Measurements from ENCODE around the gene AGBL4. TPM values are rescaled to one million over a fixed set of nuclear protein-coding genes. Genes with fewer than 3 reads are reported as not detected.

Gene AGBL4
- total RNA-seq, 1 experiment from 2014 or later = not detected

DNA sequence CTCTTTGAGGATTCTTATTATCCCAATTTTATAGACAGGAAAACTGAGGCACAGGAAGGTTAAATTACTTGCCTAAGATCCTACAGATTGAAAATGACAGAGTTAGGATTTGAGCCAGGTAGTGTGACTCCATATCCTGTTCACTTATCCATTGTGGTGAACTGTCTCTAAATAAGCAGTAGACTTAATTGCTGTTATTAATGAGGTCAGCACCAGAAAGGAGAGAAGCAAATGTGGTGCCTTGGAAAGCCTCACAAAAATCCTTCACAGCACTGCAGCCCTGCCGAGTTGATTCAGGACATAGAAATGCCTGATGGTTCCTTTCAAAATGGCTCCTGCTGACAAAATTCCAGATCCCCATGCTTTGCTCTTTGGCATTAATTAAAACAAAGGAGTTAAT lies 1053.8 kb downstream of the AGBL4 start:
- intact Hi-C loops (cut with micrococcal nuclease) = no loop called here
- no peak overlapping the region for H2AFZ ChIP-seq (ENCODE audit: low read depth, low read length, poor library complexity, severe bottlenecking)
- H3K27me3 ChIP-seq (ENCODE audit: insufficient read depth, low read length) = no peaks in the 10 kb centered on the region
- no peak for DNase-seq (ENCODE audit: low read depth, low spot score)
- no peaks in the 10 kb centered on the region for H3K4me1 ChIP-seq (ENCODE audit: control insufficient read depth in 1 of 2, insufficient read depth in 2 of 2, low read length in 2 of 2)
- POLR2A ChIA-PET = no interaction called here
- BruUV-seq (replicated peaks) = no TSS peak
- RAD21 ChIA-PET (ENCODE audit: low non-redundant PET in 1 of 2, low total read pairs in 2 of 2, uncharacterized antibody in 2 of 2, unreplicated experiment in 2 of 2) = no interaction called here
- no peak for ATAC-seq
- H3K36me3 ChIP-seq (ENCODE audit: control insufficient read depth in 1 of 2, insufficient read depth in 2 of 2, low read length in 2 of 2) = no peaks in the 10 kb centered on the region
- H3K9me3 ChIP-seq (ENCODE audit: control insufficient read depth in 1 of 2, insufficient read depth in 1 of 2, low read depth in 1 of 2, low read length in 2 of 2) = no peaks in the 10 kb centered on the region
- CTCF ChIA-PET = no interaction called here
- H4K20me1 ChIP-seq (ENCODE audit: insufficient read depth) = no peaks in the 10 kb centered on the region
- H3K4me3 ChIP-seq (replicated peaks in 1 of 2; ENCODE audit: low read depth in 1 of 2, low read length in 2 of 2) = no peak overlapping the region
- H3K9me2 ChIP-seq (ENCODE audit: insufficient read depth) = no peaks in the 10 kb centered on the region
- H3K79me2 ChIP-seq (ENCODE audit: insufficient read depth, low read length) = no peaks in the 10 kb centered on the region
- TF ChIP-seq REST (IDR thresholded peaks at IDR 0.05; ENCODE audit: low read depth) (no peak), MAX (IDR thresholded peaks at IDR 0.05) (no peak), ZNF274 (IDR thresholded peaks at IDR 0.05; ENCODE audit: low read depth, low read length) (no peak), FOSL1 (IDR thresholded peaks at IDR 0.05; ENCODE audit: low read depth) (no peak), CBX3 (IDR thresholded peaks at IDR 0.05; ENCODE audit: low read depth) (no peak), ELF1 (IDR thresholded peaks at IDR 0.05; ENCODE audit: borderline replicate concordance, low read depth) (no peak), EZH2phosphoT487 (IDR thresholded peaks at IDR 0.05; ENCODE audit: borderline replicate concordance) (no peak), EZH2 (IDR thresholded peaks at IDR 0.05) (no peak), JUND (IDR thresholded peaks at IDR 0.05) (no peak), CEBPB (IDR thresholded peaks at IDR 0.05; ENCODE audit: low read depth) (no peak), CTCF (IDR thresholded peaks at IDR 0.05 in 2 of 3, conservative IDR thresholded peaks at IDR 0.05 in 1 of 3; ENCODE audit: borderline replicate concordance in 1 of 3, insufficient read depth in 1 of 3, low read depth in 2 of 3, low read length in 2 of 3) (no peak), POLR2AphosphoS5 (IDR thresholded peaks at IDR 0.05; ENCODE audit: low read depth, low read length) (no peak), SP1 (IDR thresholded peaks at IDR 0.05; ENCODE audit: low read depth) (no peak), ATF3 (IDR thresholded peaks at IDR 0.05) (no peak), SIN3A (IDR thresholded peaks at IDR 0.05; ENCODE audit: low read depth) (no peak), RAD21 (IDR thresholded peaks at IDR 0.05; ENCODE audit: low read depth) (no peak), ZFX (IDR thresholded peaks at IDR 0.05) (no peak), POLR2A (IDR thresholded peaks at IDR 0.05; ENCODE audit: borderline replicate concordance, extremely low read depth, insufficient read depth, insufficient read length) (no peak)
- TF ChIP-seq, protein P1, sequence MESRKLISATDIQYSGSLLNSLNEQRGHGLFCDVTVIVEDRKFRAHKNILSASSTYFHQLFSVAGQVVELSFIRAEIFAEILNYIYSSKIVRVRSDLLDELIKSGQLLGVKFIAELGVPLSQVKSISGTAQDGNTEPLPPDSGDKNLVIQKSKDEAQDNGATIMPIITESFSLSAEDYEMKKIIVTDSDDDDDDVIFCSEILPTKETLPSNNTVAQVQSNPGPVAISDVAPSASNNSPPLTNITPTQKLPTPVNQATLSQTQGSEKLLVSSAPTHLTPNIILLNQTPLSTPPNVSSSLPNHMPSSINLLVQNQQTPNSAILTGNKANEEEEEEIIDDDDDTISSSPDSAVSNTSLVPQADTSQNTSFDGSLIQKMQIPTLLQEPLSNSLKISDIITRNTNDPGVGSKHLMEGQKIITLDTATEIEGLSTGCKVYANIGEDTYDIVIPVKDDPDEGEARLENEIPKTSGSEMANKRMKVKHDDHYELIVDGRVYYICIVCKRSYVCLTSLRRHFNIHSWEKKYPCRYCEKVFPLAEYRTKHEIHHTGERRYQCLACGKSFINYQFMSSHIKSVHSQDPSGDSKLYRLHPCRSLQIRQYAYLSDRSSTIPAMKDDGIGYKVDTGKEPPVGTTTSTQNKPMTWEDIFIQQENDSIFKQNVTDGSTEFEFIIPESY (IDR thresholded peaks at IDR 0.05; ENCODE audit: extremely low read depth, insufficient replicate concordance, low read length) = no peak
- H3K4me2 ChIP-seq (ENCODE audit: low read length) = no peak overlapping the region
- no peak overlapping the region for H3K9ac ChIP-seq (ENCODE audit: low read length)
- no peak overlapping the region for H3K27ac ChIP-seq (ENCODE audit: low read depth, low read length)

Measured in HCT116 (cell line).